Daoy (cell line): ENCODE measurements around the gene METTL23. TPM values are rescaled to one million over a fixed set of nuclear protein-coding genes. Genes with fewer than 3 reads are reported as not detected.

Experiments
- DNase-seq: peaks from one replicate; pipeline ENCODE4 v3.0.0-alpha.2; 2015; ENCODE audit warnings: low read depth
- total RNA-seq: library from RNA; depleted of rRNA; stranded (reverse); fragments of >200 nt; shearing (Covaris generic); gene quantifications from 2 replicates; pipeline ENCODE4 v1.2.3, GENCODE V29; 2014; rRNA removed

The METTL23 gene, protein sequence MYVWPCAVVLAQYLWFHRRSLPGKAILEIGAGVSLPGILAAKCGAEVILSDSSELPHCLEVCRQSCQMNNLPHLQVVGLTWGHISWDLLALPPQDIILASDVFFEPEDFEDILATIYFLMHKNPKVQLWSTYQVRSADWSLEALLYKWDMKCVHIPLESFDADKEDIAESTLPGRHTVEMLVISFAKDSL
- 29.4 and 36.5 TPM in 2 replicates for total RNA-seq

DNA sequence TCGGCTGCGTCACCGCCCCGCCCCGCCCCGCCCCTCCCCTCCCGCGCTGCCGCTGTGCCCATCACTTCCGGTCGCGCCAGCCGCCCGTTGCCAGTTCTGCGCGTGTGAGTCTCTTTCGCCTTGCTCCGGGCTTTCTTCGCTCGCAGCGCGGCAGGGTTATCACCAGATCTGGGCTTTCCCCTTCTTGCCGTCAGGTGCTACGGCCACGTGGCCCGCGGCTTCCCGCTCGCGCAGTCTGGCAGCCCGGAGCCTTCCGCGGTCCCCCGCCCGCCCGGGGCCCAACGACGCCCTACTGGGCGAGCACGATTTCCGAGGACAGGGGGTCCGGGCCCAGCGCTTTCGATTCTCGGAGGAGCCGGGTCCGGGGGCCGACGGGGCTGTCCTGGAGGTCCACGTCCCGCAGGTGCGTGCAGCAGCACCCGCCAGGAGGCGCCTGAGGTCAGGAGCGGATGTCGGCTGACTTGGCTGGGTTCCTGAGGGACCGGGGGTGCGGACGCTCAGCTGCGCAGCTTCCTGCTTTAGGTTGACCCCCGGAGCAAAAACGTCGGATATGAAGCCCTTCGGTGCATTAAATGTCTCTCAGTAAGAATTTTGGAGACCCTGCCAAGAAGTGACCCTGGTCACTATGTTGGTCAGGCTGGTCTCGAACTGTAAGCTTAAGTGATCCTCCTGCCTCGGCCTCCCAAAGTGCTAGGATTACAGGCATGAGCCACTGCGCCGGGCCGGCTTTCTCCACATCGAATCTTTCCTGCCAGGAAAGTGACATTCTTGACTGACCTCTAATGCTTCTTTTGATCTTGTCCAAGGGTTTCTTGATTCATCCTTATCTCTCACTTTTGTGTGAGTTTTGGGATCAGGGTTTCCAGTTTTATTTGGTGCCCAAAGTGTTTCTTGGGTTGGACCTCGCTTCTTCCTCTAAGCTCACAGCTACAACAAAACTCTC lies at the start of gene METTL23:
TSS of gene METTL23 (plus strand) at position 64 of the 943 bp plus-strand sequence. CDS start 2,872 bp downstream, outside the sequence.
- peak; percentile 87 for DNase-seq

DNA sequence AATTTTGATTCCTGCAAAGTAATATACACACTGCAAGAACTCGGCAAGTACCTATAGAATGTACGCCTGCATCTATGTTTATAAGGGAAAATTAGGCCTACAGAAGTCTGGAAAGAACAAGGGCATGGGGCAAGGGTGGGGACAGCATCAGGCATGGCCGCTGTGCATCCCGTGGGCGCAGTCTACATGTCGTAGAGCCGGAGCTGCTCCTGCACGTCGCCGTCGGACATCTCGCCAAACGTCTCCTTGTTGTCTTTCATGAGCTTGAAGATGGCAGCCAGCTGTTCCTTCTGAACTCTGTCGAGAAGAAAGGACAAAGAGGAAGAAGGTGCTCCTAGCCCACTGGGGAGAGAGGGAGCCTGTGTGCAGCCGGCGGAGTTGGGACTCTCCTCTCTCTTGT lies 49.2 kb upstream of the METTL23 start:
- no peak for DNase-seq

DNA sequence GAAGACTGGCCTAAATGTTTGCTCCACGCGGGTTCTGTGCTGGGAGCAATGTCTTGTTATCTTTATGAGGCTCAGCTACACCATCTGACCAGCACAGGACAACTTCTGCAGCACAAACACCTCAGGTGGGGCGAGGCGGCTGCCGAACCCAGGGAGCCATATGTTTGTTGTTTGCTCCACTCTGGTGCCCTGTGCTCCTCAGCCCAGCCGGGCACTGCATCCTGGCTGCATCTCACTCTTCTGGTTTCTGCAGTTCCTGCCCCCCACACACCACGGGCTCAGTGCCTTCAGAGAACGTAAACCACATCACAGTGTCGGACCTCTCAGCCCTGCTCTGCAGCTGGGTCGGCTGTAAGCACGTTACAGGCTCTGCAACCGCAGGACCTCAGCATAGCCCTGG lies 48.3 kb upstream of the METTL23 start:
- DNase-seq = no peak

DNA sequence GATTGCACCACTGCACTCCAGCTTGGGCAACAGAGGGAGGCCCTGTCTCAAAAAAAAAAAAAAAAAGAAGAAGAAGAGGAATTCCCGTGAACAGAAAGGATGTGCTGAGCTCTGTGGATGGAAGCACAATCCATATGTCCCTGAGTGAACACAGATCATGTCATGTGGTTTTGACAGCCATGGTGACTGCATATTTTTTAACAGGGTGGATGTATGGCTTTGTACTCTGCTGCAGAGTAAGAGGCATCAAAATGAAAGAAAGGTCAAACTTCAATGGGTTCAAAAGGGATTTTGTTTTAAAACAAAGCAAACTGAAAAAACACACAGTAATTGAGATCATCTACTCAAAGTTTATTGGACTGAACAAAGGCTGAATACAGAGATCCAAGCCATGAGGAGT lies 47.4 kb upstream of the METTL23 start:
- DNase-seq = no peak

DNA sequence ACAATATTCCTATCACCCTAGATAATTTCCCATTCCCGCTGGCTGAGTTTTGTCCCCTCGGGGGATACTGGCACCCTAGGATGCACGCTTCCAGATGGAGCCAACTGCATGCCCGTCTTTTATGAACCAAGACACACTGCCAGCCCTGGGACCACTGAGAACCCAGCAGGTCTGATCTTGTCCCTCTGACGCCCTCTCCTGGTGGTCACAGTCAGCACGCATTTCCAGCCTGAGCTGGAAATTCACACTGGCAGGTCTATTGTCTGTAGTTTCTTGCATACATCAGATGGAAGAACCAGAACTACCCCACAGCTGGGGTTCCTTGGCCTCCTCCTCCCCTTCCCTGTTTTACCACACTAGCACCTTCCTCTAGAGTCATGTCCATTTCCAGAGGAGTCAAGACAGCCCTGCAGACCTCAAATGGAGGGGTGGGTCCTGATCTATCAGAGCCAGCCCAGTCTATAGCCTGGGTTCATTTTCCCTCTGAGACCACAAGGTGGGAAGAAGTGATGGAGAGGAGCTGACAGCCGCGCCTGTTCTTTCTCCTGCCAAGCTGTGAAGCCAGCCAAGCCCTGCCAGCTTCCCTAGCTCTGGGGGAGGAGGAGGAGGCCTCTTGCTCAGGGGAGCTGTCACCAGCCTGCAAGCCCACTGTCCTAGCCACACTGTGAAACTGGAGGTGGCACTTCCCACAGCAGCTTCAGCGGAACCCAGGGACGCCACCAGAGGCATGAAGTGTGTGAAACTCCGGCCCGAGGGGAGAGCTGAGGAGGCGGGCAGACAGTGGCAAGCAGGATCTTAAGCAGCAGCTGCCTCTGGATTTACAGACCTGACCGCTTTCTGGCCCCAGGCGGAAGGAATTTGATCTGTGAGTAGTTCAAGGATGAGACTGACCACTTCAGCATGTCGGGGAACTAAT lies 45.2 kb upstream of the METTL23 start:
- peak; percentile 73 for DNase-seq

DNA sequence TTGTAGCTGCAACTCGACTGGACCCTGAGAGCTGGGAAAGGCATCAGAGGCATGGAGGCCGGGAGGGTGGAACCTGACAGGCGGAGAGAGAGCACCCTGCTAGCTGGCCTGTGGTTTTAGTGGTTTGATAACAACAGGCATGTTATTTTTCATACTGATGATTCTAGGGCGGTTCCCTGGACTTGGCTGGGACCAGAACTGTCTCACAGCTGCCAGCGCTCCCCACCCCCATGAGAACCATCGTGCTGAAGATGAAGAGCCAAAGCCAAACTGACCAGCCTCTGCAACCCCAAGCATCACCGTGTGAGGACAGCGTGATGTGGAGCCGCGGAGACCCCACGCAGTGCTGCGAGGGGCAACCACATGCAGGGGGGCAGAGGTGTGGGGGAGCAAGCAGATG lies 44.3 kb upstream of the METTL23 start:
- peak; percentile 63 for DNase-seq

DNA sequence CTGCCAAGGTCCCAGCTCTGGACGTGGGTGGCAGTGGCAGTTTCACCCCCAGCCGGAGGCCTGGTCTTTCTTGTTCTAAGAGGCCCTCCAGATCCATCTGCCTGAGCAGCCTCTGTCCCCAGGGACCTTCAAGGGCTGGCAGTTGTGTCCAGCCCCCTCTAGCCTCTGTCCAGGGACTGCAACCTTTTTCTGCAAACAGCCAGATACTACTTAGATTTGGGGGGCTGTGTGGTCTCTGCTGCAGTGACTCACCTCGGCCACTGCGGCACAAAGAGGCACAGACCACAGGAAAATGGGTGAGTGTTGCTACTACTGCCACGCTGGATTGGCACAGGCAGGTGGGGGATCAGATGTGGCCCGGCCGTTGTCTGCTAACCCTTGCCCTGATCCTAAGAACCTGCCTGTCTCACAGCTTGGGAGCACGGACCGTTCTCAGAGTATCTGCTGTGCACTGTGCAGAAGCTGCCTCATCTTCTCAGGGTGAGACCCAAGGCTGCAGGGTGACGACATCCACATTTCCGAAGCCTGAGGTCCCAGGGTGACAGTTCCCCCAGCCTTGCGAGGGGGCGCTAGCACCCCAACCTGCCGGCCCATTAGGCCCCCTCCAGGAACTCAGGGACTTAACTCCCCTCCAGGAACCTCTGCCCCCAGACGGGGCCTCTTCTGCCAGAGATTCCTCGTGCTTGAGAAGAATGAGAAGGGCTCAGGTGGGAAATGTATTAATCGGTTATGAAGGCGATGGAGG lies 43.5 kb upstream of the METTL23 start:
- no peak for DNase-seq

DNA sequence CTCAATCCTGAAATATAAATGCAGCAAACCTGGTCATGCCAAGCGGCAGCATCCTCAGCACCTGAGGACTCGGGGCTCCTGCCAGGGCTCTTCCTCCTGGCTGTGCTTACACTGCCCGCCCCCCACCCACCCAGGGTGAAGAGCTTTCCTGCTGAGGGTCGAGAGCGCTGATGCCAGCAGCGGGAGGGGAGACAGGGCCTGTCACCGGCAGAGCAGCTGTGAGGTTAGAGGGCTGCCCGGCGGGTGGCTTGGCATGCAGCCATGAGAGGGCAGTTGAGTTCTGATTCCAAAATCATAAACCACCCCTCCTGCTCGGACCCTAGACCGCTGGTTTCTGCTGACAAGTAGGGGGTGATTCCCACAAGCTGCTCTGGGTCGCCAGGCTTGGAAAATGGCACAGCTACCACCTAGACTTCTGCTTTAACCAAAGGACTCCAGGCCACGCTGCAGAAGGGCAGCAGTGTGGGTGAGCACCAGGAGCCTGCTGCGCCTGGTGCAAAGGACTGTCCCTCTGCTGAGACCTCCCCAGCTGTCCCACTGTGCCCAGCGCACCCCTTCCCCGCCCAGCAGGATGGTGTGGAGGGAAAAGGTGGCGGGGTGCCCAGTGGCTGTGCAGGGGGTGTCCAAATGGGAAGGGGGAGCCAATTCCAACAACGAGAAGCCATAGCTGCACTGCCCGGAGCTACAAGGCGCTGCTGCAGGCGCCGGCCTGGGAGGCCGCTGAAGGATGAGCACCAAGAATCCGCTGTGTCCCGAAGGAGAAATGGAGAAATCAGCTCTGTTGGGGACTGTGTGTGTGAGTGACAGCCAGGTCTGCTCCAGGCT lies 42.5 kb upstream of the METTL23 start:
- no peak for DNase-seq

DNA sequence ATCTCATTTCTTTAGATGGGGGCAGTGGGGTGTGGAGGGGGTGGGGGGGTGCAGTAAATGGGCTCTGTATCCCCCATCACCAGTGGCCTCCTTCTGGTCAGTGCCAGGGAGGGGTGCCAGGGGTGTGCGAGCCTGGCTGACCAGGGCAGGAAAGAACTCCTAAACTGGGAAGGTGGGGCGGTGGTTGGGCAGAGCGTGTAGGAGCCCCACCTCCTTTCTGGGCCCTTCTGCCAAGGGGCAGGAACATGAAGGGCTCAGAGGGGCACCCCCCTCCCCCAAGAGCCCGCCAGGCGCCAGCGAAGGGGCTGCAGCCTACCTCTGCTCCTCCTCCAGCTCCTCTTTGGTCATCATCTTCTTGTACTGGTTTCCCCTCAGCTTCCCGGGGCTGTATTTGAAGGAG lies 41.9 kb upstream of the METTL23 start:
- no peak for DNase-seq

DNA sequence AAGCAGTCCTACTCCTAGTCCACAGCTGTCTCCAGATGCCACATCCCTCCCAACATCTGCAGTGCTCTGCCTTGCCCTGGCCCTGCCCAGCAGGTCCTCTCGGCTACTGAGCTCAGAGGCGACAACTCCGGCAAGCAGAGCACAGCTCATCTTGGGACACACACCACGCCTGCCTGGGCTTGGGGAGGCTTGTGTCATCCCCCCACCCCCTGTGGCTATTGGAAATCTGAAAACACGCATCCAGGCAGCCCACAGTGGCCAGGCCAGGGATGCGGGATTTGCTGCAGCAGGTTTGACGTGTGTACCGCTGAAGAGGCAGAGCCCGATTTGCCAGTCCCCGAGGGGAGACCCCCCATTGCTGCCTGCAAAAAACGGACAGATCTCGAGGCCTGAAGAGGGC lies 41.3 kb upstream of the METTL23 start:
- no peak for DNase-seq

DNA sequence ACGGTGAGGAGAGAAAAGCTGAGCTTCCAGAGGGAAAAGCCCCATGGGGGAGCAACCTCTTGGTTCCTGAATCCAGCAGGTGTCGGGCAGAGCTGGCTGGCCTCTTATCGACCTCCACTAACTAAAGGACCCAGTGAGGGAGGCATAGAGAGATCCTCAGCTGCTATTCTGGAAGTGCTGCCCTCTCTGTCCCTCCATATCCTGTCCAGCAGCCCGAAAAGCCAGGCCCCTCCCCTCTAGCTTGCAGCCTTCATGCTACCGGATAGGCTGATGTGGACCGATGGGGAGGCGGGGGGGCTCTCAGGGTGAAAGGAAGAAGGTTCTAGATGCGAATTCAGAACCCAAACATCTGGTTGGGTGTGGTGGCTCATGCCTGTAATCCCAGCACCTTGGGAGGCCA lies 40.8 kb upstream of the METTL23 start:
- no peak for DNase-seq

DNA sequence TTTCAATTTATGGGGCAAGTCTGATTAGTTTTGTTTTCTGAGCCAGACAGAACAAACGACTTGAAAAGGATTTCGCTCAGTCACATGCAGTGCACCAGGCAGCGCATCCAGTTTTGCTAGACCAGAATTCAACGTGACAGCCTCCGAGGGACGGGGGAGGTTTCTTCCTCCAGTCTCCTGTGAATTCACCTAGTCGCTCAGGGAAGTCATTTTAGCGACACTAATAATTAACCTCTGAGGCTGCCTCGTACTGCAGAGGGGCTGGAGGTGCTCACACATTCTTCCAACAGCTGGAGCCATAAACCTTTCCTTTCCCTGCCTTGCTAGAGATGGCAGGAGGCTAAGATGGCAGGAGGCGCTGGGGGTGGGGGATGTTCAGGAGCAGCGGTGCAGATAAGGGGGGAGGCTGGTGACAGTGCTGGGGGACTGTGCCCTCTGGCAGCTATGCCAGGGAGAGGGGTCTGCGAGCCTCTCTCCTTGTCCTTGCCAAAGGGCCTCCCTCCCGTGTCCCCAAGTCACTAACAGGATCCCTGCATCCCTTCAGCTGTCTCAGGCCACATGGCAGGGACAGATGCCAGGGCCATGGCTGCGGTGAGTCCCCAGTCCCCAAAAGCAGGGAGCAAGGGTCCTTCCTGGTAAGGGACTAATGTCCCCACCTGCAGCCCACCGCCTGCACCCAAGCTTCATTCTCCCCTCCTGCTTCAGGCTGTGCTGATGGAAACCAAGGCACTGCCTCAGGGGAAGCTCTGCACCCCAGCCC lies 39.9 kb upstream of the METTL23 start:
- no peak for DNase-seq

DNA sequence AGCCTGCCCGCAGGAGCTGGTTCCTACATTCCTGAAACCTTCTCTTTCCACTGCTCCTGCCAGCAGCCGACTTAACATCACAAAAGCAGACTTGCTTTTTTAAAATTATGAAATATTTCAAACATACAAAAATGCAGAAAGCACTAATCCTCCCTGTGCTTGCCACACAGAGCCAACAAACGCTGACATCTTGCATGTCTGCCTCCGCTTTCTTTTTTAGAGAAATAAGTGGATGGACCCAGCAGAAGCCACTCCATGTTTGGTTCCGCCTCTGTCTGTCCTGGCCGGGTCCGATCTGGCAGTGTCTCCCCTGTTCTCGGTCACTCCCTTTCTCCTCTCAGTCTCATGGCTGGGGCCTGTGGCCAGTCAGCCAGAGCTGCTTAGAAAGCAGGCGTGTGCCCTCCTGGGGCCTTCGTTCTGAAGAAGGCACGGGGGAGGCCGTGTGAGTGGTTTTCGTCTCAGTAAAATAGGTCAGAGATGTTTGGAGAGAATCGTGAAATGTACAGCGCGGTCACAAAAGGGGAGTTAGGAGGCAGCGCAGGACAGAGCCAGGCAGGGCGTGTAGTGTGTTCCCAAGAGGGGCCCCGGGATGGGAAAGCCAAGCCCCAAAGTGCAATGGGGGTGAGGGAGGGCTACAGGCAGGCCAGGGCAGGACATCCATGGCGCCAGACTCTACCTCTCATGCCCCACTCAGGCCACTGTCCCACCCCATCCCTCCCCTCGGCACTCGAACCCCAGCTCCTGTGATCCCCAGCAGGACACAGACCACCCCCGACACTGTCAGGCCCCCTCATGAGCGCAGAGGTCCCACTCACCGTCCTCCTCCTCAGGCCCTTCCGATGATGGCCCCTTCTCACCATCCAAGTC lies 39.1 kb upstream of the METTL23 start:
- DNase-seq = no peak

DNA sequence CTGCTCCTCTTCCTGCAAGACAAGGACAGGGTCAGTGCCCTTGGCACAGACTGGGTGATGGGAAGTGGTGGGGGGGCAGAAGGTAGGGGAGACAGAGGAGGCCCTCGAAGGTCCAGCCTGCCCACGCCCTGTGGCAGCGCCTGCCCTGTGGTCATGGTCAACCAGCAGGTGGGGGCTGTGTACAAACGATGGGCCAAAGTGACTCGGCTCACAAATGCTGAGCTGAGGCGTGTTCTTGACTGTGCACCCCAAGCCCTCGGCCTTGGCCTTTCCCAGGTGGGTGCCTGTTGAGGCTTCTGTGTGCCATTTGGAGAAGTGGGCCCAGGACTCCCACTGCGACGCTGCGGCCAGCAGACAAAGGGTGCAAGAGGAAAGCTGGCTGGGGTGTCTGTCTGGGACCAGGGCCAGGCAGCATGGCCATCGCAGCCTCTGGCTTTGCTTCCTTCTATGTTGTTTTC lies 38.4 kb upstream of the METTL23 start:
- DNase-seq = no peak

DNA sequence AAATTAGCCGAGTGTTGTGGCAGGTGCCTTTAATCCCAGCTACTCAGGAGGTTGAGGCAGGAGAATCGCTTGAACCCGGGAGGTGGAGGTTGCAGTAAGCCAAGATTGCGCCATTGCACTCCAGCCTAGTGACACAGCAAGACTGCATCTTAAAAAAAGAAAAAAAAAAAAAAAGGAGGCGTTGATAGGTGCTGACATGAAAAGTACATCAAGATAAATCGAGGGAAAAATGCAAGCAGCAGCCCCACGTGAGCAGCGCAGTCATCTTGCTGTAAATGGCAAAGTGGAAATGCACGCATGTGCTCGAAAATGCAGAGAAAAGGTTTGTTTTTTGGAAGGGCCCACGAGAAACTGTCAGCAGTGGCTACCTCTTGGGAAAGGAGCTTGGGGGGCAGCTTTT lies 36.8 kb upstream of the METTL23 start:
- no peak for DNase-seq

DNA sequence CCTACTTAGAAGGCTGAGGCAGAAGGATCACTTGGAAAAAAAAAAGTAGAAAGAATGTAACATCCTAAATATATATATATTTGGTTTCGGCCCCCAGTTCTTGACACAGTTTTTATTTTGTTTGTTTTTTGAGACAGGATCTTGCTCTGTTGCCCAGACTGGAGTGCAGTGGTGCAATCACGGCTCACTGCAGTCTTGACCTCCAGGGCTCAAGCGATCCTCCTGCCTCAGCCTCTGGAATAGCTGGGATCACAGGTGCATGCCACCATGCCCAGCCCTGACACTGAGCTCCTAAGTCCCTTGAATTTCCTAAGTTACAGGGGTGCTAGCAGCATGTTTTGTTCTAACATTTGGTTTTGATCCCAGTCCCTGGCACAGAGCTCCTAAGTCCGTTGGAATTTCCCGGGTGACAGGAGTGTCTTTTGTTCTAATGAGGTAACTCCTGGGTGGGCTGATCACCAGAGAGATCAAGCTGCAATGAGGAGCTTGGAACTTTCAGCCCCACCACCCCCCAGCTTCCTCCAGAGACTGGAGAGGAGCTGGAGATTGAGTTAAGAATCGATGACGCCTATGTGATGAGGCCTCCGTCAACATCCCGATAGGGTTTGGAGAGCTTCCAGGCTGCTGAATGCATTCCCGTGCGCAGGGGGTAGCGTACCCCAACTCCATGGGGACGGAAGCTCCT lies 35.9 kb upstream of the METTL23 start:
- no peak for DNase-seq

DNA sequence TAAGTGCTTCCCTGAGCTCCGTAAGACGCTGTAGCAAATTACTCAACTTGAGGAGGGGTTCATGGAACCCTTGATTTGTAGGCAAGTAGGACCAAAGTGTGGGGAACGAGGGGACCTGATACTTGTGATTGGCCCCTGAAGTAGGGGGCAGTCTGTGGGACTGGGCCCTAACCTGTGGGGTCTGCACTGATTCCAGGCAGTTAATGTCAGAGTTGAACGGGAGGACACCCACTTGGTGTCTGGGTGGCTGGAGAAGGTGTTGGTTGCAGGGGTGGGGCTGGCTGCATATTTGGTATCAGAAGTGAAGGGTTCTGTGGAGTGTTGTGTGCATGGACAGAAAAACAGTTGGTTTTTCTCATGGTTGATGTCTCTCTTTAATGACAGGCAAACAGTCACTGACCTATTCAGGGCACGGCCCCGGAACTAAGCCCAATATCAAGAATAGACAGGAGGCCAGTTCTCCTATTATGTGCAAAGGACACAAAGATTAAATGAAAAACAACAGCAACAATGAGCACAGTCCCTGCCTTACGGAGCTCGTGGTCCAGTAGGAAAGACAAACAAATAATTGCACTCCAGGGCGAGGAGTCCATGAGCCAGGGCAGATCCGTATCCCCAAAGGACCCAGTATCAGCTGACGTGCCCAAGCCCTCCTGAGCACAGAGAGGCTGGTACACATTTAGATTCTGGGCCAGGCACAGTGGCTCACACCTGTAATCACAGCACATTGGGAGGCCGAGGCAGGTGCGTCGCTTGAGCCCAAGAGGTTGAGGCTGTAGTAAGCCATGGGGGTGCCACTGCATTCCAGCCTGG lies 35.1 kb upstream of the METTL23 start:
- no peak for DNase-seq
